Fibroblast of lung (primary cell): ENCODE data around the gene HTR3B. TPM values are rescaled to one million over a fixed set of nuclear protein-coding genes. Genes with fewer than 3 reads are reported as not detected.

ENCODE experiments used
- DNase-seq, 2 donors: peaks; one replicate each; pipeline versions ENCODE4 v3.0.0 to v3.0.0-alpha.2; 2010; ENCODE audit warnings: low read depth in 2 of 2
- H2AFZ ChIP-seq: 2 replicates; pipeline ENCODE4 v1.5.1; 2012; ENCODE audit warnings: low read length, control low read depth, inconsistent platforms
- H3K27ac ChIP-seq: 2 replicates; pipeline ENCODE4 v1.5.1; 2011; ENCODE audit warnings: low read length, control low read depth; ENCODE audit not compliant: insufficient read depth
- H3K27me3 ChIP-seq: 2 replicates; pipeline ENCODE4 v1.5.1; 2011; ENCODE audit warnings: mild to moderate bottlenecking, low read length; ENCODE audit not compliant: control insufficient read depth, insufficient read depth
- H3K36me3 ChIP-seq: 2 replicates; pipeline ENCODE4 v1.5.1; 2011; ENCODE audit warnings: low read length; ENCODE audit not compliant: control insufficient read depth, insufficient read depth
- H3K4me1 ChIP-seq: 2 replicates; pipeline ENCODE4 v1.5.1; 2011; ENCODE audit warnings: low read length; ENCODE audit not compliant: control insufficient read depth, insufficient read depth; ENCODE audit errors: extremely low read depth
- H3K4me2 ChIP-seq: 2 replicates; pipeline ENCODE4 v1.5.1; 2011; ENCODE audit warnings: low read length, control low read depth; ENCODE audit not compliant: insufficient read depth; ENCODE audit errors: extremely low read depth
- H3K4me3 ChIP-seq, 4 experiments: fragments of 200-600 bp in 1 of 4; sonication (generic) in 1 of 4; replicated peaks in 1 of 4; 2 replicates each; pipeline ENCODE4 v1.5.1; 2011 to 2016; ENCODE audit warnings: low read length in 4 of 4, low read depth in 3 of 4, mild to moderate bottlenecking in 3 of 4, control low read depth in 2 of 4, inconsistent platforms in 1 of 4, mixed read lengths in 1 of 4; ENCODE audit not compliant: insufficient read depth in 1 of 4; ENCODE audit errors: control extremely low read depth in 1 of 4
- H3K79me2 ChIP-seq: 2 replicates; pipeline ENCODE4 v1.5.1; 2012; ENCODE audit warnings: mild to moderate bottlenecking, low read length, inconsistent platforms; ENCODE audit not compliant: control insufficient read depth, insufficient read depth
- H3K9ac ChIP-seq: 2 replicates; pipeline ENCODE4 v1.5.1; 2011; ENCODE audit warnings: mild to moderate bottlenecking, low read length, control low read depth; ENCODE audit not compliant: insufficient read depth
- H3K9me3 ChIP-seq: 2 replicates; pipeline ENCODE4 v1.5.1; 2012; ENCODE audit warnings: low read depth, low read length; ENCODE audit not compliant: control insufficient read depth, insufficient read depth
- H4K20me1 ChIP-seq: 2 replicates; pipeline ENCODE4 v1.5.1; 2011; ENCODE audit warnings: low read length; ENCODE audit not compliant: control insufficient read depth, insufficient read depth; ENCODE audit errors: extremely low read depth
- EZH2 ChIP-seq: IDR thresholded peaks from 2 replicates; pipeline ENCODE4 v1.5.1; 2012; ENCODE audit warnings: low read length, control low read depth, mild to moderate bottlenecking; ENCODE audit errors: missing control alignments
- polyA plus RNA-seq, 2 donors: library from polyadenylated mRNA; depleted of rRNA in 1 of 2; stranded (reverse) in 1 of 2; unstranded in 1 of 2; fragments of >200 nt; gene quantifications; 2 replicates each; pipeline ENCODE4 v1.2.1, GENCODE V29; 2011 to 2012; ENCODE audit warnings: missing spikeins in 1 of 2
- total RNA-seq: library from RNA; depleted of rRNA; stranded (reverse); fragments of >200 nt; gene quantifications from 2 replicates; pipeline ENCODE4 v1.2.1, GENCODE V29; 2014
- TF ChIP-seq, protein P1 (sequence below), 2 donors: IDR thresholded peaks in 1 of 2; conservative IDR thresholded peaks in 1 of 2; 1 replicate in 1 of 2; 2 replicates in 1 of 2; pipeline ENCODE4 v1.5.1; 2011 to 2012; ENCODE audit warnings: low read length in 2 of 2, control low read depth in 1 of 2, inconsistent platforms in 1 of 2, low read depth in 1 of 2, mild to moderate bottlenecking in 1 of 2

The HTR3B gene
- total and polyA plus RNA-seq, 2 donors (not counting 1 experiment from before 2014, with no cell fraction given): not detected

DNA sequence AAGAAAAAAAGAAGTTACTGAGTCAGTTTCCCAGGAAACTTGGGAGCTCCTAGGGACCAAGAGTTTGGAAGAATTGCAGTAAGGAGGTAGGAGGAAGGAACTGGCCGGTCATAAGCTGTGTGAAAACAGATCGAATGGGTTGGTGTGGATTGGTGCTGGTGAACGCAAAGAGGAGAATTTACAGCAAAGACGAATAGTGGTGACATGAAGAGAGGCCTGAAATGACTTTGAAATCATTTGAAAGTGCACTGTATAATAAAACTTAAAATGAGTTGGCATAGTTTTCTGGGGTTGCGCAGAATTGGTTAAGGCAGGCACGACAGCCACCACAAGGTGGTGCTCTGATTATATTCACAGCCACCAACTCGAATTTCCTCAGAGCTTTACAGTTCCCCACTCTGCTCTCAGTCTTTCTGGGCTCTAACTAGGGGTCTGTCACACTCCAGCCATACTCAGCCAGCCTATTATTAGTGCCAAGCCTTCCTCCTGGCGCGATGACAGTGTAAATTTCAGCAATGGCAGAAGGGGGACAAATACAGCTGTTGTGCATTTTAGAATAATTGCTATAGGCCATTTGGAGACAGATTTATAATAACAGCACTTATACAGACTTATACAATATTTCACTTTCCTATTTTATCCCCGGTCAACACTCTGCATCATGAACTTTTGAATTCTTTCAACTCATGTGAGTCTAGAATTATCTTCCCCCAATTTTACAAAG is 8.3 kb upstream of the HTR3B start:
- no peak overlapping the region for H2AFZ ChIP-seq
- TF ChIP-seq, protein P1, sequence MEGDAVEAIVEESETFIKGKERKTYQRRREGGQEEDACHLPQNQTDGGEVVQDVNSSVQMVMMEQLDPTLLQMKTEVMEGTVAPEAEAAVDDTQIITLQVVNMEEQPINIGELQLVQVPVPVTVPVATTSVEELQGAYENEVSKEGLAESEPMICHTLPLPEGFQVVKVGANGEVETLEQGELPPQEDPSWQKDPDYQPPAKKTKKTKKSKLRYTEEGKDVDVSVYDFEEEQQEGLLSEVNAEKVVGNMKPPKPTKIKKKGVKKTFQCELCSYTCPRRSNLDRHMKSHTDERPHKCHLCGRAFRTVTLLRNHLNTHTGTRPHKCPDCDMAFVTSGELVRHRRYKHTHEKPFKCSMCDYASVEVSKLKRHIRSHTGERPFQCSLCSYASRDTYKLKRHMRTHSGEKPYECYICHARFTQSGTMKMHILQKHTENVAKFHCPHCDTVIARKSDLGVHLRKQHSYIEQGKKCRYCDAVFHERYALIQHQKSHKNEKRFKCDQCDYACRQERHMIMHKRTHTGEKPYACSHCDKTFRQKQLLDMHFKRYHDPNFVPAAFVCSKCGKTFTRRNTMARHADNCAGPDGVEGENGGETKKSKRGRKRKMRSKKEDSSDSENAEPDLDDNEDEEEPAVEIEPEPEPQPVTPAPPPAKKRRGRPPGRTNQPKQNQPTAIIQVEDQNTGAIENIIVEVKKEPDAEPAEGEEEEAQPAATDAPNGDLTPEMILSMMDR (conservative IDR thresholded peaks at IDR 0.05 in 1 of 2, IDR thresholded peaks at IDR 0.05 in 1 of 2; ENCODE audit: low read depth in 1 of 2, low read length in 2 of 2): peak; percentile 66 to 84
- no peak for TF ChIP-seq EZH2
- H3K9me3 ChIP-seq: no peaks in the 10 kb centered on the region
- H3K4me3 ChIP-seq: no peak overlapping the region
- no peak overlapping the region for H3K9ac ChIP-seq
- no peak overlapping the region for H3K27ac ChIP-seq
- no peaks in the 10 kb centered on the region for H3K36me3 ChIP-seq
- peak; percentile 6 to 45 for DNase-seq
- H3K4me1 ChIP-seq: no peaks in the 10 kb centered on the region
- H3K27me3 ChIP-seq: no peaks in the 10 kb centered on the region
- no peak overlapping the region for H3K4me2 ChIP-seq
- no peaks in the 10 kb centered on the region for H4K20me1 ChIP-seq
- H3K79me2 ChIP-seq: no peaks in the 10 kb centered on the region

DNA sequence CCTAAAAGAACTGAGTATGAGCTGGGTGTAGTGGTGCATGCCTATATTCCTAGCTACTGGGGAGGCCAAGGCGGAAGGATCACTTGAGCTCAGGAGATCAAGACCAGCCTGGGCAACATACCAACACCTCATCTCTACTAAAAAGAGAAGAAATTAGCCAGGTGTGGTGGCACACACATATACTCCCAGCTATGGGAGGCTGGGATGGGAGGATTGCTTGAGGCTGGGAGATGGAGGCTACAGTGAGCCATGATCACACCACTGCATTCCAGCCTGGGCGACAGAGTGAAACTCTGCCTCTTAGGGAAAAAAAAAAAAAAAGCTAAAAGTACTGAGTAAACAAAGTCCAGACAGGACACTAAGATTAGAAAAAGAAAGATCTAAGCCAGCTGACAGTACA is 3.5 kb upstream of the HTR3B start:
- Histone ChIP-seq H3K27me3 (no peaks in the 10 kb centered on the region), H3K4me2 (no peak overlapping the region), H4K20me1 (no peaks in the 10 kb centered on the region), H3K9me3 (no peaks in the 10 kb centered on the region), H3K36me3 (no peaks in the 10 kb centered on the region), H3K4me3 (no peak overlapping the region), H3K27ac (no peak overlapping the region), H3K79me2 (no peaks in the 10 kb centered on the region), H2AFZ (no peak overlapping the region), H3K4me1 (no peaks in the 10 kb centered on the region), H3K9ac (no peak overlapping the region)
- TF ChIP-seq, protein P1 (conservative IDR thresholded peaks at IDR 0.05 in 1 of 2, IDR thresholded peaks at IDR 0.05 in 1 of 2; ENCODE audit: low read depth in 1 of 2, low read length in 2 of 2): no peak
- TF ChIP-seq EZH2: no peak
- no peak for DNase-seq

DNA sequence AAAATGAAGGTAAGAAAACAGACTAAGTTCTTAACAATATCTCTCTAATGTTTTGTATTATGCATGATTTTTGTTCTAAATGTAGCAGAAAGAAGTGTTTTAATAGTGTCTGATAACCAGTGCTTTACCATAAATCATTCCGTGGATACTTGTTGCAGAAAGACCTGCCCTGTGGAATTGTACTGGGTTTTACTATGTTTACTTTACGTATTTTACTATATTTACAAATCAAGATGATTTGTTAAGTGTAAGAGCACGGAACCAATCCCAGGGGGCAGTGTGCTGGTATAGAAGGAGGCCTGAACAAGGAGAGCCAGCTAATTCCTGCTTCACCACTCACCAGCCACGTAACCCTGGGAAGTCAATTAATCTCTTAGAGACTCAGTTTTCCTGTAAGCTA is 1.4 kb downstream of the HTR3B start:
- Histone ChIP-seq H3K9ac (no peak overlapping the region), H2AFZ (no peak overlapping the region), H3K9me3 (no peaks in the 10 kb centered on the region), H3K36me3 (no peaks in the 10 kb centered on the region), H3K4me2 (no peak overlapping the region), H3K4me3 (no peak overlapping the region), H3K4me1 (no peaks in the 10 kb centered on the region), H4K20me1 (no peaks in the 10 kb centered on the region), H3K27me3 (no peaks in the 10 kb centered on the region), H3K79me2 (no peaks in the 10 kb centered on the region), H3K27ac (no peak overlapping the region)
- DNase-seq: peak; percentile 8 to 55
- TF ChIP-seq, protein P1 (conservative IDR thresholded peaks at IDR 0.05 in 1 of 2, IDR thresholded peaks at IDR 0.05 in 1 of 2; ENCODE audit: low read depth in 1 of 2, low read length in 2 of 2): peak in 1 of 2 donors; percentile 44
- no peak for TF ChIP-seq EZH2
